ENCODE data around the gene ZNF425. TPM values are rescaled to one million over a fixed set of nuclear protein-coding genes. Genes with fewer than 3 reads are reported as not detected.

ZNF425 gene
- total RNA-seq, 5 donors from 2014 or later (not counting 1 experiment from before 2014, with no cell fraction given): 0.28 to 2.7 (median 1.9) TPM

GRCh38 chr7:149104749-149105148 is 21.4 kb downstream of the ZNF425 start:
- no peak overlapping the region for H3K4me3 ChIP-seq (ENCODE audit: control insufficient read depth in 1 of 2, extremely low read depth in 1 of 2, low read length in 1 of 2)
- DNase-seq (no peak), ATAC-seq (replicated peaks in 1 of 4) (no peak)
- H3K36me3 ChIP-seq (ENCODE audit: control insufficient read depth in 2 of 2, extremely low read depth in 1 of 2, insufficient read depth in 1 of 2, low read length in 1 of 2): peaks cover 0 to 3% of the 10 kb centered on the region in 2 donors
- Mint-ChIP-seq H3K4me3 (no peak overlapping the region), H3K27ac (no peak overlapping the region), H3K4me1 (no peaks in the 10 kb centered on the region), H3K9me3 (no peaks in the 10 kb centered on the region), H3K36me3 (peaks cover 8% of the 10 kb centered on the region), H3K27me3 (no peaks in the 10 kb centered on the region)
- ChIA-PET POLR2A (no interaction called here), CTCF (no interaction called here)
- H3K9me3 ChIP-seq: no peaks in the 10 kb centered on the region
- H3K27ac ChIP-seq (ENCODE audit: low read length): no peak overlapping the region
- no peaks in the 10 kb centered on the region for H3K4me1 ChIP-seq (ENCODE audit: control insufficient read depth in 1 of 2, extremely low read depth in 1 of 2, insufficient read depth in 2 of 2, low read length in 2 of 2)
- WGBS (ENCODE audit: insufficient coverage): 96% methylated on average over 25 of the region's 25 CpGs
- H3K27me3 ChIP-seq (replicated peaks in 1 of 2; ENCODE audit: control insufficient read depth in 2 of 2, extremely low read depth in 1 of 2, insufficient read depth in 2 of 2, low read length in 1 of 2): no peaks in the 10 kb centered on the region

DNA sequence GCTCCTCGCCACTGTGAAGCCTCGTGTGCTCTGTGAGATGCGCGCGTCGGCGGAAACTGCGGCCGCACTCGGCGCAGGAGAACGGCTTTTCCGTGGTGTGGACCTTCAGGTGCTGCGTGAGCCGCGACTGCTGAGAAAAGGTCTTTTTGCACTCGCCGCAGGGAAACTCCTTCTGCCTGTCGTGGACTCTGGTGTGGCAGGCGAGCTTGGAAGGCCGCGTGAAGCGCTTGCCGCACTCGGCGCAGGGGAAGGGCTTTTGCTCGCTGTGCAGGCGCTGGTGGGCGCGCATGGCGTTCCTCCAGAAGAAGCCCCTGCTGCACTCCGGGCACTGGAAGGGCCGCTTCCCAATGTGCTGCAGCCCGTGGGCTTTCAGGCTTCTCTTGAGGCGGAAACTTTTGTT is 21.9 kb downstream of the ZNF425 start:
- H3K4me3 ChIP-seq (ENCODE audit: control insufficient read depth in 1 of 2, extremely low read depth in 1 of 2, low read length in 1 of 2): no peak overlapping the region
- no peaks in the 10 kb centered on the region for H3K27me3 Mint-ChIP-seq
- CTCF ChIA-PET: no interaction called here
- H3K27ac Mint-ChIP-seq: no peak overlapping the region
- no peak for DNase-seq
- H3K36me3 ChIP-seq (ENCODE audit: control insufficient read depth in 2 of 2, extremely low read depth in 1 of 2, insufficient read depth in 1 of 2, low read length in 1 of 2): peaks cover 0 to 3% of the 10 kb centered on the region in 2 donors
- H3K27ac ChIP-seq (ENCODE audit: low read length): no peak overlapping the region
- no peaks in the 10 kb centered on the region for H3K4me1 ChIP-seq (ENCODE audit: control insufficient read depth in 1 of 2, extremely low read depth in 1 of 2, insufficient read depth in 2 of 2, low read length in 2 of 2)
- POLR2A ChIA-PET: no interaction called here
- no peak for ATAC-seq (replicated peaks in 1 of 4)
- H3K4me1 Mint-ChIP-seq: no peaks in the 10 kb centered on the region
- 97% methylated on average over 35 of the region's 35 CpGs for WGBS (ENCODE audit: insufficient coverage)
- H3K4me3 Mint-ChIP-seq: no peak overlapping the region
- H3K9me3 Mint-ChIP-seq: no peaks in the 10 kb centered on the region
- no peaks in the 10 kb centered on the region for H3K9me3 ChIP-seq
- peaks cover 8% of the 10 kb centered on the region for H3K36me3 Mint-ChIP-seq
- no peaks in the 10 kb centered on the region for H3K27me3 ChIP-seq (replicated peaks in 1 of 2; ENCODE audit: control insufficient read depth in 2 of 2, extremely low read depth in 1 of 2, insufficient read depth in 2 of 2, low read length in 1 of 2)

- POLR2A ChIA-PET: interaction anchor here in 1 of 2 donors (0.6 kb wide), 1 partner anchor 216 kb away, joined by 3 read pairs; no protein-coding TSS in a partner anchor
- no peak overlapping the region for H3K27ac Mint-ChIP-seq
Measured at GRCh38 chr7:149103424-149103823, 22.7 kb downstream of the ZNF425 start.

DNA sequence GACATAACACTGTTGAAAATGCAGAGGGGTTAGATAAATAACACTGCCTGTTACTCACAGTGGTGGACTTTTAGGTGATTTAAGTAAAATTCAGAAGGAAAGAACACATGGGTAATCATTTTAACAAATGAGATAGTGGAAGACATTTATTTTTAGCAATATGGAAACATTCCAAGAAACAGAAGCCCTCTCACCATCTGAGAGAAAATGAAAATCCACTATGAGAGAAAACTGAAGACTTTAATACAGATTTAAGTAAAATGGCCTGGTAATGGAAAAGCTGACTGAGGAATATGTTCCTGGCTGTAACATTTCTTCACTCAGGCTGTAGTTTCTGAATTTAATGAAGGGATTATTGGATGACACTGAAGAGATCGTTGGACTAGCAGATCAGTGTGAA is 23.5 kb downstream of the ZNF425 start:
- no peak overlapping the region for H3K27ac Mint-ChIP-seq
- H3K27me3 Mint-ChIP-seq: no peaks in the 10 kb centered on the region
- H3K27ac ChIP-seq (ENCODE audit: low read length): no peak overlapping the region
- ChIA-PET CTCF (no interaction called here), POLR2A (no interaction called here)
- H3K36me3 ChIP-seq (ENCODE audit: control insufficient read depth in 2 of 2, extremely low read depth in 1 of 2, insufficient read depth in 1 of 2, low read length in 1 of 2): peaks cover 0 to 3% of the 10 kb centered on the region in 2 donors
- H3K4me3 ChIP-seq (ENCODE audit: control insufficient read depth in 1 of 2, extremely low read depth in 1 of 2, low read length in 1 of 2): no peak overlapping the region
- no peak overlapping the region for H3K4me3 Mint-ChIP-seq
- no peak for DNase-seq
- no peaks in the 10 kb centered on the region for H3K27me3 ChIP-seq (replicated peaks in 1 of 2; ENCODE audit: control insufficient read depth in 2 of 2, extremely low read depth in 1 of 2, insufficient read depth in 2 of 2, low read length in 1 of 2)
- peaks cover 8% of the 10 kb centered on the region for H3K36me3 Mint-ChIP-seq
- H3K9me3 Mint-ChIP-seq: no peaks in the 10 kb centered on the region
- H3K4me1 ChIP-seq (ENCODE audit: control insufficient read depth in 1 of 2, extremely low read depth in 1 of 2, insufficient read depth in 2 of 2, low read length in 2 of 2): no peaks in the 10 kb centered on the region
- no peak for ATAC-seq (replicated peaks in 1 of 4)
- WGBS (ENCODE audit: insufficient coverage): 70% methylated on average over 1 of the region's 1 CpG
- H3K4me1 Mint-ChIP-seq: no peaks in the 10 kb centered on the region
- H3K9me3 ChIP-seq: no peaks in the 10 kb centered on the region

More at GRCh38 chr7:149103424-149103823, 22.7 kb downstream of the ZNF425 start:
- H3K4me1 ChIP-seq (ENCODE audit: control insufficient read depth in 1 of 2, extremely low read depth in 1 of 2, insufficient read depth in 2 of 2, low read length in 2 of 2): no peaks in the 10 kb centered on the region
- CTCF ChIA-PET: no interaction called here
- no peaks in the 10 kb centered on the region for H3K9me3 ChIP-seq
- Mint-ChIP-seq H3K4me3 (no peak overlapping the region), H3K36me3 (peaks cover 8% of the 10 kb centered on the region), H3K9me3 (no peaks in the 10 kb centered on the region), H3K4me1 (no peaks in the 10 kb centered on the region), H3K27me3 (no peaks in the 10 kb centered on the region)
- no peaks in the 10 kb centered on the region for H3K27me3 ChIP-seq (replicated peaks in 1 of 2; ENCODE audit: control insufficient read depth in 2 of 2, extremely low read depth in 1 of 2, insufficient read depth in 2 of 2, low read length in 1 of 2)
- DNase-seq (no peak), ATAC-seq (replicated peaks in 1 of 4) (no peak)
- H3K36me3 ChIP-seq (ENCODE audit: control insufficient read depth in 2 of 2, extremely low read depth in 1 of 2, insufficient read depth in 1 of 2, low read length in 1 of 2): peaks cover 0 to 3% of the 10 kb centered on the region in 2 donors
- WGBS (ENCODE audit: insufficient coverage): 90% methylated on average over 9 of the region's 9 CpGs
- H3K4me3 ChIP-seq (ENCODE audit: control insufficient read depth in 1 of 2, extremely low read depth in 1 of 2, low read length in 1 of 2): no peak overlapping the region
- no peak overlapping the region for H3K27ac ChIP-seq (ENCODE audit: low read length)

DNA sequence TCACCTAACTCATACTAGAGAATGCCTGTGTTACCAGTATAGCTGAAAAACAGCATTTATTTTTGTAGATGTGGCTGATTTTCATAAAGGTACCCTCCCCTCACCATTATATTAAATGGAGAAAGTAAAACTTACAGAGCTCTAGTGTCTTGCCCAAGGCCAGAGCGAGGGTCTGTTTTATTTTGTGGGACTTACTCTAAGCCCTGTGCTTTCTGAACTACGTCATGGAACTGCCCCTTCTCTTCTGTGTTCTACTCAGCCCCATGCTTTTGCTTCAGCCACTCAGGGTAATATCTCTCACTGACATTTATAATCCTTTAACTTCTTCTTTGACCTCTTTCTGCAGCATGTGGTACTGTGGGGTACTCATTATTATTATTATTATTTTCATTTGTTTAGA is 25.3 kb downstream of the ZNF425 start:
- Histone ChIP-seq H3K4me3 (ENCODE audit: control insufficient read depth in 1 of 2, extremely low read depth in 1 of 2, low read length in 1 of 2) (no peak overlapping the region), H3K27ac (ENCODE audit: low read length) (no peak overlapping the region), H3K36me3 (ENCODE audit: control insufficient read depth in 2 of 2, extremely low read depth in 1 of 2, insufficient read depth in 1 of 2, low read length in 1 of 2) (peaks cover 0 to 3% of the 10 kb centered on the region in 2 donors), H3K27me3 (replicated peaks in 1 of 2; ENCODE audit: control insufficient read depth in 2 of 2, extremely low read depth in 1 of 2, insufficient read depth in 2 of 2, low read length in 1 of 2) (no peaks in the 10 kb centered on the region), H3K4me1 (ENCODE audit: control insufficient read depth in 1 of 2, extremely low read depth in 1 of 2, insufficient read depth in 2 of 2, low read length in 2 of 2) (no peaks in the 10 kb centered on the region), H3K9me3 (no peaks in the 10 kb centered on the region)
- ChIA-PET POLR2A (no interaction called here), CTCF (interaction anchor here (0.7 kb wide), 2 partner anchors 276 to 459 kb away, joined by 5 read pairs; no protein-coding TSS in a partner anchor)
- Mint-ChIP-seq H3K4me1 (no peaks in the 10 kb centered on the region), H3K27ac (no peak overlapping the region), H3K4me3 (no peak overlapping the region), H3K36me3 (peaks cover 8% of the 10 kb centered on the region), H3K27me3 (no peaks in the 10 kb centered on the region), H3K9me3 (no peaks in the 10 kb centered on the region)
- no peak for ATAC-seq (replicated peaks in 1 of 4)
- no CpG with 5 or more reads among the region's 2 CpGs for WGBS (ENCODE audit: insufficient coverage)
- DNase-seq: no peak

GRCh38 chr7:149099058-149099457 is 27.1 kb downstream of the ZNF425 start:
- Mint-ChIP-seq H3K27me3 (no peaks in the 10 kb centered on the region), H3K36me3 (peaks cover 4% of the 10 kb centered on the region), H3K9me3 (no peaks in the 10 kb centered on the region), H3K4me1 (no peaks in the 10 kb centered on the region), H3K4me3 (no peak overlapping the region), H3K27ac (no peak overlapping the region)
- ChIA-PET CTCF (interaction anchor here in 1 of 2 donors (0.7 kb wide), 1 partner anchor 72 kb away, joined by 3 read pairs; no protein-coding TSS in a partner anchor), POLR2A (no interaction called here)
- Histone ChIP-seq H3K27me3 (replicated peaks in 1 of 2; ENCODE audit: control insufficient read depth in 2 of 2, extremely low read depth in 1 of 2, insufficient read depth in 2 of 2, low read length in 1 of 2) (no peaks in the 10 kb centered on the region), H3K4me3 (ENCODE audit: control insufficient read depth in 1 of 2, extremely low read depth in 1 of 2, low read length in 1 of 2) (no peak overlapping the region), H3K36me3 (ENCODE audit: control insufficient read depth in 2 of 2, extremely low read depth in 1 of 2, insufficient read depth in 1 of 2, low read length in 1 of 2) (no peaks in the 10 kb centered on the region), H3K9me3 (no peaks in the 10 kb centered on the region), H3K27ac (ENCODE audit: low read length) (no peak overlapping the region), H3K4me1 (ENCODE audit: control insufficient read depth in 1 of 2, extremely low read depth in 1 of 2, insufficient read depth in 2 of 2, low read length in 2 of 2) (no peaks in the 10 kb centered on the region)
- WGBS (ENCODE audit: insufficient coverage): 88% methylated on average over 1 of the region's 6 CpGs
- ATAC-seq (replicated peaks in 1 of 4): no peak
- DNase-seq: no peak

DNA sequence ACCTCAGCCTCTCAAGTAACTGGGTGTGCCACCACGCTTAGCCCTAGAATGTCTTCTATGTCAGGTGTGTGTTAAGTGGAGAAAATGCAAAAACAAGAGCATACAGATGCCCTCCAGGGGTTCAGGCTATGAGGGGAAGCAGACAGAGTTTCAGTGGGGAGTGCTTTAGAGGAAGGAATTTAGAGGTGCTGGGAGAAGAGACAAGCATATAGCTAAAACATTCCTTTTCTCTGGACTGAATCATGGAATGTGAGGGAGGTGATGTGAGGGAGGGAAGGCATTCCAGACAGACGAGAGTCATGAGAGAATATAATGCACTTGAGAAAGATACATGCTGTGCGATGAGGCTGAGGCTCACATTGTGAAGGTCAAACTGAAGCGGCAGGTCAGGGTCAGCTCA is 29.0 kb downstream of the ZNF425 start:
- ChIA-PET CTCF (no interaction called here), POLR2A (no interaction called here)
- Histone ChIP-seq H3K27me3 (replicated peaks in 1 of 2; ENCODE audit: control insufficient read depth in 2 of 2, extremely low read depth in 1 of 2, insufficient read depth in 2 of 2, low read length in 1 of 2) (no peaks in the 10 kb centered on the region), H3K4me1 (ENCODE audit: control insufficient read depth in 1 of 2, extremely low read depth in 1 of 2, insufficient read depth in 2 of 2, low read length in 2 of 2) (no peaks in the 10 kb centered on the region), H3K36me3 (ENCODE audit: control insufficient read depth in 2 of 2, extremely low read depth in 1 of 2, insufficient read depth in 1 of 2, low read length in 1 of 2) (no peaks in the 10 kb centered on the region), H3K9me3 (no peaks in the 10 kb centered on the region), H3K27ac (ENCODE audit: low read length) (no peak overlapping the region), H3K4me3 (ENCODE audit: control insufficient read depth in 1 of 2, extremely low read depth in 1 of 2, low read length in 1 of 2) (no peak overlapping the region)
- no peak for ATAC-seq (replicated peaks in 1 of 4)
- no peak overlapping the region for H3K4me3 Mint-ChIP-seq
- no peaks in the 10 kb centered on the region for H3K27me3 Mint-ChIP-seq
- no peaks in the 10 kb centered on the region for H3K4me1 Mint-ChIP-seq
- H3K36me3 Mint-ChIP-seq: no peaks in the 10 kb centered on the region
- H3K9me3 Mint-ChIP-seq: no peaks in the 10 kb centered on the region
- DNase-seq: no peak
- H3K27ac Mint-ChIP-seq: no peak overlapping the region
- WGBS (ENCODE audit: insufficient coverage): 83% methylated on average over 2 of the region's 4 CpGs
